Activated T-helper 2 cell treated with anti-CD3 and anti-CD28 coated beads, Interferon-gamma antibody, Interleukin-2, Interleukin-4, amounts not matched to agents 10 μg/mL and 5 μg/mL and 100 μg/mL, durations not matched to agents 14 hours and 24 hours and 36 hours (primary cell): Measurements from ENCODE around the gene MUC5B. TPM values are rescaled to one million over a fixed set of nuclear protein-coding genes. Genes with fewer than 3 reads are reported as not detected.
"Not testable (repeated sequence)": the region's sequence is repeated elsewhere in the genome, so short reads cannot be mapped to it uniquely, and the experiment has no call there.

Experiments used
- DNase-seq: peaks from one replicate; pipeline ENCODE4 v3.0.0; 2021; ENCODE audit warnings: low spot score
- H3K27ac Mint-ChIP-seq: one replicate; pipeline ENCODE4 v1.8.0; 2021; ENCODE audit warnings: mixed read lengths
- H3K27me3 Mint-ChIP-seq: one replicate; pipeline ENCODE4 v1.8.0; 2021; ENCODE audit warnings: low read depth, mixed read lengths
- H3K36me3 Mint-ChIP-seq: one replicate; pipeline ENCODE4 v1.8.0; 2021; ENCODE audit warnings: low read depth, mixed read lengths
- H3K4me1 Mint-ChIP-seq: one replicate; pipeline ENCODE4 v1.8.0; 2021; ENCODE audit warnings: low read depth, mixed read lengths
- H3K4me3 Mint-ChIP-seq: one replicate; pipeline ENCODE4 v1.8.0; 2021; ENCODE audit warnings: low read depth, mild to moderate bottlenecking, moderate library complexity, mixed read lengths
- H3K9me3 Mint-ChIP-seq: one replicate; pipeline ENCODE4 v1.8.0; 2021; ENCODE audit warnings: mixed read lengths
- intact Hi-C: fragments of 100-400 bp; cut with micrococcal nuclease; formaldehyde crosslinking; loops from one replicate; pipeline ENCODE4 v1.15.1; 2023
- total RNA-seq: library from RNA; stranded (reverse); gene quantifications from 2 replicates; pipeline ENCODE4 v1.2.3, GENCODE V29; 2022

MUC5B gene
- total RNA-seq, result not detected in 2 replicates

GRCh38 chr11:1222491-1223345, at the start of gene MUC5B:
Gene MUC5B, plus strand, starts transcription at chr11:1223066. Its CDS starts 58 bp downstream, at chr11:1223124.
- H3K36me3 Mint-ChIP-seq, result no peaks in the 10 kb centered on the region
- no peaks in the 10 kb centered on the region for H3K9me3 Mint-ChIP-seq
- H3K27me3 Mint-ChIP-seq, result no peaks in the 10 kb centered on the region
- intact Hi-C loops, result no loop called here
- no peaks in the 10 kb centered on the region for H3K4me1 Mint-ChIP-seq
- no peak within 1 kb of the TSS for H3K27ac Mint-ChIP-seq
- H3K4me3 Mint-ChIP-seq, result no peak within 1 kb of the TSS
- no peak for DNase-seq

GRCh38 chr11:1173396-1173795, 49.5 kb upstream of the MUC5B start:
- H3K27me3 Mint-ChIP-seq, H3K4me3 Mint-ChIP-seq, H3K36me3 Mint-ChIP-seq, intact Hi-C loops, H3K27ac Mint-ChIP-seq, H3K4me1 Mint-ChIP-seq, DNase-seq: not testable (repeated sequence)
- peaks cover 36% of the 10 kb centered on the region for H3K9me3 Mint-ChIP-seq

DNA sequence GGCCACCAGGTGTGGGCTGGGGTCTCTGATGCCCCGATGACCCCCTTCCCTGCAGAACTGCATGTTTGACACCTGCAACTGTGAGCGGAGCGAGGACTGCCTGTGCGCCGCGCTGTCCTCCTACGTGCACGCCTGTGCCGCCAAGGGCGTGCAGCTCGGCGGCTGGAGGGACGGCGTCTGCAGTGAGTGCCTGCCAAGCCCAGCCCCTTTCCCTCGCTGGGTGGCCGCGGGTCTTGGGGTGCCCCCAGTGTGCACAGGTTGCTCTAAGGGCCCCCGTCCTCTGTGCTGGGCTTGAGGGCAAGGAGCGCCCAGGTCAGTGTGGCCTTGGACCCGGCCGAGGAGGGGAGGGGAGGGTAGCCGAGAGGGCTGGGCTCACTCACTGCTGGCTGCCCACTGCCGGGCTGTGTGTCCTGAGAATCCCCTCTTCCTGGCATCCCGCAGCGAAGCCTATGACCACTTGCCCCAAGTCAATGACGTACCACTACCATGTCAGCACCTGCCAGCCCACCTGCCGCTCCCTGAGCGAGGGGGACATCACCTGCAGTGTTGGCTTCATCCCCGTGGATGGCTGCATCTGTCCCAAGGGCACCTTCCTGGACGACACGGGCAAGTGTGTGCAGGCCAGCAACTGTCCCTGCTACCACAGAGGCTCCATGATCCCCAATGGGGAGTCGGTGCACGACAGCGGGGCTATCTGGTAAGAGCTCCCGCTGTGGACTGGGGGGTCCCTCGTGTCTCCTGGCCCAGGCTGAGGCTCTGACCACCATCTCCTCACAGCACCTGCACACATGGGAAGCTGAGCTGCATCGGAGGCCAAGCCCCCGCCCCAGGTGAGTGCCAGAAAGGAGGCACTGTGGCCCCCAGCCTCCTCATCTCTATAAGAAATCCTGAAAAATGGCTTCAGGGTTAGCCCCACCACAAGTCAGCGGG, 48.2 kb upstream of the MUC5B start:
- Mint-ChIP-seq H3K27me3 (no peaks in the 10 kb centered on the region), H3K27ac (no peak overlapping the region), H3K9me3 (peaks cover 31% of the 10 kb centered on the region), H3K36me3 (peaks cover 7% of the 10 kb centered on the region), H3K4me3 (no peak overlapping the region), H3K4me1 (no peaks in the 10 kb centered on the region)
- no peak for DNase-seq
- intact Hi-C loops, result no loop called here

GRCh38 chr11:1175461-1176223, 47.2 kb upstream of the MUC5B start:
- Mint-ChIP-seq H3K9me3 (peaks cover 23% of the 10 kb centered on the region), H3K27me3 (no peaks in the 10 kb centered on the region), H3K4me3 (no peak overlapping the region), H3K27ac (no peak overlapping the region), H3K36me3 (peaks cover 6% of the 10 kb centered on the region), H3K4me1 (no peaks in the 10 kb centered on the region)
- DNase-seq, result no peak
- intact Hi-C loops, result no loop called here

GRCh38 chr11:1176224-1177019, 46.4 kb upstream of the MUC5B start:
- no peaks in the 10 kb centered on the region for H3K36me3 Mint-ChIP-seq
- intact Hi-C loops, result no loop called here
- no peak for DNase-seq
- H3K4me3 Mint-ChIP-seq, result no peak overlapping the region
- H3K27ac Mint-ChIP-seq, result no peak overlapping the region
- no peaks in the 10 kb centered on the region for H3K27me3 Mint-ChIP-seq
- H3K9me3 Mint-ChIP-seq, result peaks cover 15% of the 10 kb centered on the region
- H3K4me1 Mint-ChIP-seq, result no peaks in the 10 kb centered on the region

DNA sequence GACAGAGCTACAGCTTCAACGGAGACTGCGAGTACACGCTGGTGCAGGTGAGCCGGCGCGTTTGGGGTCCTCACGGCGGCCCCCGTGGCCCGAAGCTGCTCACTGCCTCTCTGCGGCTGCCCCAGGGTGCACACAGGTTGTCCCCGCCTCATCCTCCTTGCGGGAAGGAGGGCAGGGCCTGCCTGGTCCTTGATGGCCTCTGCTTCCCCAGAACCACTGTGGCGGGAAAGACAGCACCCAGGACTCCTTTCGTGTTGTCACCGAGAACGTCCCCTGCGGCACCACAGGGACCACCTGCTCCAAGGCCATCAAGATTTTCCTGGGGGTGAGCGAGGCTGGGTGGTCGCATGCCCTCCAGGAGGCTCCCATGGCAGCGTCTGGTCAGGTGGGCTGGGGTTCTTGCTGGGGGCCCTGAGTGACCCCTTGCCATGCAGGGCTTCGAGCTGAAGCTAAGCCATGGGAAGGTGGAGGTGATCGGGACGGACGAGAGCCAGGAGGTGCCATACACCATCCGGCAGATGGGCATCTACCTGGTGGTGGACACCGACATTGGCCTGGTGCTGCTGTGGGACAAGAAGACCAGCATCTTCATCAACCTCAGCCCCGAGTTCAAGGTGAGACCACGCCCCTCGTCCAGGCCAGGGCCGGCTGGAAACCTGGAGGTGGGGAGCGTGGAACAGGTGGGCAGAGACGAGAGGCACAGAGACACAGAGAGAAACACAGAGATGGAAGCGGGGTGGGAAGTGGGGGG, 45.7 kb upstream of the MUC5B start:
- DNase-seq, result no peak
- Mint-ChIP-seq H3K4me1 (no peaks in the 10 kb centered on the region), H3K9me3 (peaks cover 10% of the 10 kb centered on the region), H3K27me3 (no peaks in the 10 kb centered on the region), H3K36me3 (no peaks in the 10 kb centered on the region), H3K4me3 (no peak overlapping the region), H3K27ac (no peak overlapping the region)
- intact Hi-C loops, result no loop called here

GRCh38 chr11:1177771-1178090, 45.1 kb upstream of the MUC5B start:
- Mint-ChIP-seq H3K4me1 (no peaks in the 10 kb centered on the region), H3K27me3 (no peaks in the 10 kb centered on the region), H3K4me3 (no peak overlapping the region), H3K27ac (no peak overlapping the region), H3K36me3 (no peaks in the 10 kb centered on the region), H3K9me3 (peaks cover 10% of the 10 kb centered on the region)
- intact Hi-C loops, result no loop called here
- DNase-seq, result no peak

- no peak overlapping the region for H3K4me3 Mint-ChIP-seq
- H3K27me3 Mint-ChIP-seq, result no peaks in the 10 kb centered on the region
- H3K9me3 Mint-ChIP-seq, result peaks cover 10% of the 10 kb centered on the region
- H3K4me1 Mint-ChIP-seq, result no peaks in the 10 kb centered on the region
- intact Hi-C loops, result no loop called here
- no peak for DNase-seq
- H3K36me3 Mint-ChIP-seq, result no peaks in the 10 kb centered on the region
- H3K27ac Mint-ChIP-seq, result no peak overlapping the region
These were observed 44.5 kb upstream of the MUC5B start for GRCh38 chr11:1178201-1178885.

DNA sequence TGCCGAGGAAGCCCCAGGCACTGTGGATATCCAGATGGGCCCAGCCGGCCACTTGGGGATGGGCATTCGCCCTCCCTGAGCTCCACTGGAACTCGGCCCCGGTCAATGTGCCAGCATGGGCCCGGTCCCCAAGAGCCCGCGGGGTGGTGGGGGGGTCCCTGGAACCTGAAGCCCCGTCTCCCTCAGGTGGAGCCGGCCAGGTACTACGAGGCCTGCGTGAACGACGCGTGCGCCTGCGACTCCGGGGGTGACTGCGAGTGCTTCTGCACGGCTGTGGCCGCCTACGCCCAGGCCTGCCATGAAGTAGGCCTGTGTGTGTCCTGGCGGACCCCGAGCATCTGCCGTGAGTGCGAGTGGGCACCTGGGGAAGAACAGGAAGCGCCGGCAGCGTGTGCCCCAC, 44.0 kb upstream of the MUC5B start:
- intact Hi-C loops, result no loop called here
- peaks cover 10% of the 10 kb centered on the region for H3K9me3 Mint-ChIP-seq

DNA sequence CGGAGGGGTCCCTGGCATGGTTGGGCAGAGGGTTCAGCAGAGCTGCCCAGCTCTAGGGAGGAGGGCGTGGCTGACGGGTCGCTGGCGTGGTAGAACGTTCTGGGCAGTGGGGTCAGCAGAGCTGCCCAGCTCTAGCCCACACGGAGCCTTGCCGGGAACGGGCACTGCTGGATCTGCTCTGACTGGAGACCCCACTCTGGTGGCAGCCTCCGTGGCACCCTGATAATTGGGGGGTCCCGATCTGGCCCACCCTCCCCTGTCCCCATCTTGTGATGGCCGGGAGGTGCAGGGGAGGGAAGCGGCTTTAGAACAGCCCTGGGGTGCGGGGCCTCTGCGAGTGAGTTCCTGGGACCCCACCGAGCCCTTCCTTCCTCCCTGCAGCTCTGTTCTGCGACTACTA, 43.2 kb upstream of the MUC5B start:
- no peak overlapping the region for H3K4me3 Mint-ChIP-seq
- no peaks in the 10 kb centered on the region for H3K36me3 Mint-ChIP-seq
- DNase-seq, result no peak
- H3K27me3 Mint-ChIP-seq, result no peaks in the 10 kb centered on the region
- no peak overlapping the region for H3K27ac Mint-ChIP-seq
- H3K4me1 Mint-ChIP-seq, result no peaks in the 10 kb centered on the region
- peaks cover 10% of the 10 kb centered on the region for H3K9me3 Mint-ChIP-seq
- intact Hi-C loops, result no loop called here

More for the DNA sequence above, 44.0 kb upstream of the MUC5B start:
- H3K27me3 Mint-ChIP-seq, result no peaks in the 10 kb centered on the region
- no peak overlapping the region for H3K4me3 Mint-ChIP-seq
- no peaks in the 10 kb centered on the region for H3K36me3 Mint-ChIP-seq
- no peaks in the 10 kb centered on the region for H3K4me1 Mint-ChIP-seq
- no peak overlapping the region for H3K27ac Mint-ChIP-seq
- DNase-seq, result no peak

DNA sequence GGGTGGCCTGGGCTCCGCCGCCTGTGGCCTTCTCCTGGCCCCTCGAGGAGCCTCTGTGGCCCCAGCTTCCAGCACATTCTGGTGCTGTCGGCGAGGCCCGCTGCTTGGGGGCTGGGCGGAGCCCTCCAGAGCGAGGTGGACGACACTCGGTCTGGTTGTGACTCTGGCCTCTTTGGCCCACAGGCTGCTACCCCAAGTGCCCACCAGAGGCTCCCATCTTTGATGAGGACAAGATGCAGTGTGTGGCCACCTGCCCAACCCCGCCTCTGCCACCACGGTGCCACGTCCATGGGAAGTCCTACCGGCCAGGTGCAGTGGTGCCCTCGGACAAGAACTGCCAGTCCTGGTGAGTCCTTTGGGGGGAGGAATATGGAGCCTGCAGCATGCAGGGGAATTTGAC, 42.7 kb upstream of the MUC5B start:
- no peaks in the 10 kb centered on the region for H3K27me3 Mint-ChIP-seq
- peaks cover 9% of the 10 kb centered on the region for H3K9me3 Mint-ChIP-seq
- intact Hi-C loops, result no loop called here
- no peaks in the 10 kb centered on the region for H3K36me3 Mint-ChIP-seq
- no peak overlapping the region for H3K4me3 Mint-ChIP-seq
- DNase-seq, result no peak
- H3K4me1 Mint-ChIP-seq, result no peaks in the 10 kb centered on the region
- H3K27ac Mint-ChIP-seq, result no peak overlapping the region
